IMR-90 (cell line): ENCODE data around the gene UBE3C. TPM values are rescaled to one million over a fixed set of nuclear protein-coding genes. Genes with fewer than 3 reads are reported as not detected.
A peak's percentile ranks its signal among the peaks of the same experiment; 100 is the strongest.
"Not testable (repeated sequence)": the region's sequence is repeated elsewhere in the genome, so short reads cannot be mapped to it uniquely, and the experiment has no call there.

Experiments
- ATAC-seq: fragments of 200-7000 bp; cut with Tn5 transposase; 2 replicates; pipeline ENCODE4 v1.9.1; 2020; ENCODE audit warnings: low read depth, mild to moderate bottlenecking, moderate library complexity
- BruUV-seq: library from RNA; stranded (reverse); fragments of 400-500 nt; replicated peaks from 2 replicates; lab custom pipeline; 2021; lab: Mats Ljungman, UMichigan
- CTCF ChIA-PET: fragments of 300-600 bp; formaldehyde crosslinking; extraction: SDS; loops from one replicate; lab custom pipeline; 2021; ENCODE audit warnings: antibody characterized with exemption; lab: Yijun Ruan, JAX
- POLR2A ChIA-PET: fragments of 300-600 bp; sonication (Branson Sonifier 250); formaldehyde crosslinking; loops from one replicate; lab custom pipeline; 2022; ENCODE audit warnings: antibody characterized with exemption; ENCODE audit not compliant: unreplicated experiment; lab: Charles Lee
- DNase-seq: peaks from one replicate; pipeline ENCODE4 v3.0.0; 2013
- H2AFZ ChIP-seq: replicated peaks from 2 replicates; pipeline ENCODE3; 2013; ENCODE audit warnings: low read length, mild to moderate bottlenecking; ENCODE audit not compliant: poor library complexity
- H2AK5ac ChIP-seq: 2 replicates; pipeline ENCODE4 v1.6.1; 2013; ENCODE audit warnings: low read depth, low read length, inconsistent platforms
- H2AK9ac ChIP-seq: replicated peaks from 2 replicates; pipeline ENCODE3; 2013; ENCODE audit warnings: mild to moderate bottlenecking, low read depth, low read length, moderate library complexity; ENCODE audit not compliant: poor library complexity
- H2BK120ac ChIP-seq: 2 replicates; pipeline ENCODE4 v1.6.1; 2013; ENCODE audit warnings: low read depth, low read length, inconsistent platforms
- H2BK15ac ChIP-seq: 3 replicates; pipeline ENCODE4 v1.6.1; 2013; ENCODE audit warnings: low read depth, low read length, inconsistent platforms
- H2BK20ac ChIP-seq: 2 replicates; pipeline ENCODE4 v1.6.1; 2013; ENCODE audit warnings: low read depth, mild to moderate bottlenecking, inconsistent platforms, low read length, moderate library complexity
- H2BK5ac ChIP-seq: 2 replicates; pipeline ENCODE4 v1.6.1; 2013; ENCODE audit warnings: mild to moderate bottlenecking, low read depth, low read length, inconsistent platforms; ENCODE audit not compliant: poor library complexity, severe bottlenecking
- H3K14ac ChIP-seq: replicated peaks from 2 replicates; pipeline ENCODE4 v1.6.1; 2013; ENCODE audit warnings: low read depth, low read length, inconsistent platforms
- H3K18ac ChIP-seq: 2 replicates; pipeline ENCODE4 v1.6.1; 2013; ENCODE audit warnings: low read depth, low read length, control low read depth
- H3K23ac ChIP-seq: 2 replicates; pipeline ENCODE4 v1.6.1; 2013; ENCODE audit warnings: low read depth, low read length, inconsistent platforms
- H3K27ac ChIP-seq: 2 replicates; pipeline ENCODE4 v1.5.1; 2013; ENCODE audit warnings: mild to moderate bottlenecking, control low read depth, low read length; ENCODE audit not compliant: insufficient read depth
- H3K27me3 ChIP-seq: 2 replicates; pipeline ENCODE4 v1.6.1; 2013; ENCODE audit warnings: low read length; ENCODE audit not compliant: control insufficient read depth, insufficient read depth
- H3K36me3 ChIP-seq: 2 replicates; pipeline ENCODE4 v1.6.1; 2013; ENCODE audit warnings: low read length, mixed read lengths; ENCODE audit not compliant: control insufficient read depth, insufficient read depth
- H3K4ac ChIP-seq: 2 replicates; pipeline ENCODE4 v1.6.1; 2013; ENCODE audit warnings: low read depth, low read length, inconsistent platforms
- H3K4me1 ChIP-seq: 2 replicates; pipeline ENCODE4 v1.6.1; 2013; ENCODE audit warnings: low read length, mixed read lengths; ENCODE audit not compliant: control insufficient read depth, insufficient read depth
- H3K4me2 ChIP-seq: 2 replicates; pipeline ENCODE4 v1.6.1; 2013; ENCODE audit warnings: low read depth, mild to moderate bottlenecking, control low read depth, low read length, moderate library complexity
- H3K4me3 ChIP-seq: 2 replicates; pipeline ENCODE4 v1.5.1; 2013; ENCODE audit warnings: low read depth, mild to moderate bottlenecking, control low read depth, low read length, moderate library complexity; ENCODE audit not compliant: insufficient read depth
- H3K56ac ChIP-seq: 2 replicates; pipeline ENCODE4 v1.6.1; 2013; ENCODE audit warnings: low read length, inconsistent platforms; ENCODE audit not compliant: insufficient read depth; ENCODE audit errors: extremely low read depth
- H3K79me1 ChIP-seq, 2 experiments: 2 replicates each; pipeline ENCODE4 v1.6.1; 2013; ENCODE audit warnings: low read length in 2 of 2, inconsistent platforms in 1 of 2, low read depth in 1 of 2
- H3K9ac ChIP-seq: 2 replicates; pipeline ENCODE4 v1.6.1; 2013; ENCODE audit warnings: low read depth, low read length, control low read depth
- H3K9me1 ChIP-seq: 2 replicates; pipeline ENCODE4 v1.6.1; 2013; ENCODE audit warnings: low read length, inconsistent platforms; ENCODE audit not compliant: insufficient read depth
- H3K9me3 ChIP-seq: 2 replicates; pipeline ENCODE4 v1.6.1; 2013; ENCODE audit warnings: low read length; ENCODE audit not compliant: control insufficient read depth, insufficient read depth
- H4K20me1 ChIP-seq: 2 replicates; pipeline ENCODE4 v1.6.1; 2013; ENCODE audit warnings: low read length, inconsistent platforms; ENCODE audit not compliant: insufficient read depth
- H4K5ac ChIP-seq: 2 replicates; pipeline ENCODE4 v1.6.1; 2013; ENCODE audit warnings: mild to moderate bottlenecking, low read depth, low read length, control low read depth
- H4K8ac ChIP-seq, 2 experiments: 2 replicates each; pipeline ENCODE4 v1.6.1; 2013; ENCODE audit warnings: low read depth in 2 of 2, low read length in 2 of 2, control low read depth in 1 of 2, inconsistent platforms in 1 of 2
- H4K91ac ChIP-seq: 2 replicates; pipeline ENCODE4 v1.6.1; 2013; ENCODE audit warnings: low read depth, low read length, inconsistent platforms; ENCODE audit not compliant: insufficient read depth
- BHLHE40 ChIP-seq: fragments of 150-350 bp; IDR thresholded peaks from 2 replicates; pipeline ENCODE4 v1.6.1; 2016; ENCODE audit warnings: mild to moderate bottlenecking, low read depth, low read length
- FOS ChIP-seq: fragments of 150-350 bp; IDR thresholded peaks from 2 replicates; pipeline ENCODE4 v1.6.1; 2016; ENCODE audit warnings: low read depth, low read length
- NFE2L2 ChIP-seq: fragments of 150-350 bp; IDR thresholded peaks from 2 replicates; pipeline ENCODE4 v1.6.1; 2016; ENCODE audit warnings: low read depth, mild to moderate bottlenecking, low read length
- RAD21 ChIP-seq: IDR thresholded peaks from 2 replicates; pipeline ENCODE4 v1.6.1; 2012; ENCODE audit warnings: low read length, improper control_type of control experiment
- WGBS, 2 experiments: methylation state at CpG; one replicate each; pipeline versions ENCODE4 v1.1.5 to v1.1.7; 2013; ENCODE audit warnings: missing lambda C conversion rate in 2 of 2; ENCODE audit not compliant: insufficient read length in 1 of 2; ENCODE audit errors: extremely low coverage in 2 of 2; 5-methylcytosine and 5-hydroxymethylcytosine counted together
- dilution Hi-C: fragments of 300-500 bp; cut with HindIII; formaldehyde crosslinking; loops from one replicate; pipeline ENCODE4 v1.14.3; 2018; ENCODE audit warnings: low sequenced_read_pairs; ENCODE audit not compliant: unreplicated experiment
- in situ Hi-C: fragments of 300-500 bp; cut with MboI; formaldehyde crosslinking; loops from 3 replicates; pipeline ENCODE4 v1.14.3; 2019; ENCODE audit warnings: low sequenced_read_pairs, inconsistent platforms, mixed read lengths
- intact Hi-C: fragments of 100-400 bp; cut with micrococcal nuclease; formaldehyde crosslinking; loops from 2 replicates; pipeline ENCODE4 v1.10.0; 2022
- polyA plus RNA-seq, 3 experiments: library from polyadenylated mRNA; depleted of rRNA; stranded (reverse); fragments of >200 nt; gene quantifications; 2 replicates each; pipeline ENCODE4 v1.2.3, GENCODE V29; 2012; ENCODE audit warnings: low replicate concordance in 1 of 3
- total RNA-seq: library from RNA; depleted of rRNA; stranded (reverse); fragments of >200 nt; gene quantifications from 2 replicates; pipeline ENCODE4 v1.2.3, GENCODE V29; 2012

UBE3C gene
- total and polyA plus RNA-seq, 2 of the 4 experiments (the other 2 are of a cell fraction) = 43.0 to 60.6 TPM

DNA sequence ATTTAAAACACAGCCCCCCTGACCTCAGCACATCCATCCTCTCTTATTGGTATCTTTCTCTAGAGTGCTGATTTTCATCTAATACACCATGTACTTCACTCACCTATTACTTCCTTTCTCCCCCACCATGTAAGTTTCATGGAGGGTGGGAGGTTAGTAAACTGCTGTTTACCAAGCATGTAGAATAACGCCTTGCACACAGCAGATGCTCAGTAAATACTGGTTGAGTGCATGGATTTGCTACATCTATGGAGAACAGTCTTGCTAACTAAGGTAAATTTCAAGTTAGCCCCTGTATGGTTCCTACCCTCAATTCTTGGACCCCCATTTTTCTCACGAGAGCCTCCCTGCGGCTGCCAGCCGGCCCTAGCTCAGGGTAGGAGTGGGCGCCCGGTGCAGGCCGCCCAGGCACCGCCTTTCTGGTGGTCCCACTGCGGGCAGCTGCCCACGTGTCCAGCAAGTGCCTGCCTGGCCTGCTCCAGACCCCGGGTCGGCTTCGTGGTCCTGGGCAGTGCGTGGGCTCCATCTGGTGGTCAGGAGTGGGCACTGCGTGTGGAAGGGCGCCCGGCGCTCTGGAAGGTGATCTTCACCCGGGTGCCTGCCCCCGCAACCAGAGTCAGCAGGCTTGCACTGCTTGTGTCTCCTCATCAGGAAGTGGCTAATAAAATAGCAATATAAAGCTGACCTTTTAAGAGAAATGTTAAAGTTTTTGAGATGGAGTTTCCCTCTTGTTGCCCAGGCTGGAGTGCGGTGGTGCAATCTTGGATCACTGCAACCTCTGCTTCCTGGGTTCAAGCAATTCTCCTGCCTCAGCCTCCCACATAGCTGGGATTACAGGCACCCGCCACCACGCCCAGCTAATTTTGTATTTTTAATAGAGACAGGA lies 134.7 kb downstream of the UBE3C start (continued):
- TF ChIP-seq RAD21 (peak; percentile 91), FOS (no peak), NFE2L2 (no peak), BHLHE40 (no peak)

DNA sequence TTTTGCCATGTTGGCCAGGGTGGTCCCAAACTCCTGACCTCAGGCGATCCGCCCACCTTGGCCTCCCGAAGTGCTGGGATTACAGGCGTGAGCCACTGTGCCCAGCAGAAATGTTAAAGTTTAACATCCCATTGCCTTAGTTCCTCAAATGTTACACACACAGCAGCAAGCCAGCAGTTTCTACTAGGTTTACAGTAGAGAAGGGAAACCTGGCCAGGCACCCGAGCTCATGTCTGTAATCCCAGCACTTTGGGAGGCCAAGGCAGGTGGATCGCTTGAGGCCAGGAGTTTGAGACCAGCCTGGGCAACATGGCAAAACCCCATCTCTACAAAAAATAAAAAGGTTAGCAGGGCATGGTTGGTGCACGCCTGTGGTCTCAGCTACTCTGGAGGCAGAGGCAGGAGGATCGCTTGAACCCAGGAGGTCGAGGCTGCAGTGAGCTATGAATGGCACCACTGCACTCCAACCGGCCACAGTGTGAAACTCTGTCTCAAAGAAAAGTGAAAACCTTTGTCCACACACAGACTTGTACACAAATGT lies 135.4 kb downstream of the UBE3C start:
- H3K4ac ChIP-seq, DNase-seq, H3K27me3 ChIP-seq, H4K8ac ChIP-seq, H3K9ac ChIP-seq, H4K5ac ChIP-seq, BruUV-seq, H2BK5ac ChIP-seq, H2AFZ ChIP-seq, H2BK120ac ChIP-seq, H3K23ac ChIP-seq, H3K4me3 ChIP-seq, H2AK5ac ChIP-seq, ATAC-seq, H3K18ac ChIP-seq, H3K27ac ChIP-seq, H3K56ac ChIP-seq, dilution Hi-C loops, H3K14ac ChIP-seq, H2BK15ac ChIP-seq, H4K20me1 ChIP-seq, H4K91ac ChIP-seq, intact Hi-C loops, H3K36me3 ChIP-seq, H3K9me3 ChIP-seq, H2BK20ac ChIP-seq, POLR2A ChIA-PET, H3K4me2 ChIP-seq, H2AK9ac ChIP-seq: not testable (repeated sequence)
- peaks cover 13% of the 10 kb centered on the region for H3K9me1 ChIP-seq
- H3K4me1 ChIP-seq = peaks cover 22% of the 10 kb centered on the region
- in situ Hi-C loops = loop anchor here (5.0 to 25.0 kb wide), 2 partner anchors 68 to 312 kb away; no protein-coding TSS in a partner anchor
- CTCF ChIA-PET = interaction anchor here (0.6 to 0.9 kb wide), 2 partner anchors 62 to 93 kb away, joined by 3 read pairs; no protein-coding TSS in a partner anchor
- WGBS, 2 experiments = 96% methylated on average over 3 of the region's 10 CpGs; no CpG with 5 or more reads in 1 of the 2 experiments
- peaks cover 7 to 16% of the 10 kb centered on the region in 2 experiments; a peak in 3 of 4 replicates for H3K79me1 ChIP-seq
